Measurements from ENCODE around the gene CENPV. TPM values are rescaled to one million over a fixed set of nuclear protein-coding genes. Genes with fewer than 3 reads are reported as not detected.

The CENPV gene
- total and polyA plus RNA-seq, 2 donors (not counting 3 experiments of a cell fraction or from before 2014, with no cell fraction given), result 38.2 to 41.6 TPM

GRCh38 chr17:16304830-16305229, 48.4 kb downstream of the CENPV start:
- no peak overlapping the region for H3K4me3 ChIP-seq (replicated peaks in 1 of 3; ENCODE audit: insufficient read depth in 1 of 3, low read depth in 1 of 3, low read length in 3 of 3)
- FAIRE-seq, result peak; percentile 37
- no peak overlapping the region for H3K4me2 ChIP-seq (ENCODE audit: insufficient read depth, low read length)
- H3K9me1 ChIP-seq (replicated peaks; ENCODE audit: control insufficient read depth, extremely low read depth, insufficient read depth, low read length), result no peaks in the 10 kb centered on the region
- DNase-seq (ENCODE audit: low read depth, low spot score), result peak; percentile 40
- dilution Hi-C loops (cut with MboI; ENCODE audit: extremely low pct_ligation_motif_present, low sequenced_read_pairs), result no loop called here
- ChIA-PET POLR2A (no interaction called here), CTCF (interaction anchor here (0.8 to 4.4 kb wide), 23 partner anchors 8 to 285 kb away, joined by 3 to 23 read pairs (median 6); partner anchors contain the start of gene CENPV)
- H4K20me1 ChIP-seq (replicated peaks; ENCODE audit: control insufficient read depth, extremely low read depth, insufficient read depth, low read length), result no peaks in the 10 kb centered on the region
- H3K36me3 ChIP-seq (ENCODE audit: control insufficient read depth in 2 of 2, extremely low read depth in 1 of 2, insufficient read depth in 2 of 2, low read length in 2 of 2), result no peaks in the 10 kb centered on the region
- intact Hi-C loops (cut with micrococcal nuclease), result no loop called here
- H3K4me1 ChIP-seq (ENCODE audit: control insufficient read depth, extremely low read depth, insufficient read depth, low read length), result no peaks in the 10 kb centered on the region
- no peaks in the 10 kb centered on the region for H3K9me3 ChIP-seq (replicated peaks; ENCODE audit: control insufficient read depth, insufficient read depth, low read length)
- no TSS peak for BruUV-seq (replicated peaks)
- TF ChIP-seq CTCF (IDR thresholded peaks at IDR 0.05; ENCODE audit: extremely low read depth in 1 of 2, insufficient read depth in 1 of 2, low read depth in 1 of 2, low read length in 2 of 2) (peak; percentile 24 to 61), FOS (IDR thresholded peaks at IDR 0.05; ENCODE audit: borderline replicate concordance, insufficient read depth, low read length) (no peak)
- H3K9ac ChIP-seq (replicated peaks; ENCODE audit: extremely low read depth, insufficient read depth, low read length), result no peak overlapping the region
- no peak overlapping the region for H3K27ac ChIP-seq (ENCODE audit: insufficient read depth, low read depth, low read length)
- no peak overlapping the region for H2AFZ ChIP-seq (ENCODE audit: low read depth, low read length)
- H3K27me3 ChIP-seq (ENCODE audit: control insufficient read depth in 2 of 2, insufficient read depth in 2 of 2, low read length in 2 of 2), result no peaks in the 10 kb centered on the region
- no peaks in the 10 kb centered on the region for H3K79me2 ChIP-seq (ENCODE audit: control insufficient read depth, insufficient read depth, low read length)

GRCh38 chr17:16302856-16303255, 50.4 kb downstream of the CENPV start:
- H3K4me1 ChIP-seq (ENCODE audit: control insufficient read depth, extremely low read depth, insufficient read depth, low read length), result no peaks in the 10 kb centered on the region
- intact Hi-C loops (cut with micrococcal nuclease), result no loop called here
- H3K9ac ChIP-seq (replicated peaks; ENCODE audit: extremely low read depth, insufficient read depth, low read length), result no peak overlapping the region
- H3K79me2 ChIP-seq (ENCODE audit: control insufficient read depth, insufficient read depth, low read length), result no peaks in the 10 kb centered on the region
- ChIA-PET POLR2A (interaction anchor here (0.6 kb wide), 1 partner anchor 78 kb away, joined by 6 read pairs; the partner anchor contains the start of gene UBB), CTCF (interaction anchor here (0.7 to 3.6 kb wide), 4 partner anchors 17 to 125 kb away, joined by 3 to 23 read pairs (median 9); no protein-coding TSS in a partner anchor)
- H4K20me1 ChIP-seq (replicated peaks; ENCODE audit: control insufficient read depth, extremely low read depth, insufficient read depth, low read length), result no peaks in the 10 kb centered on the region
- no TSS peak for BruUV-seq (replicated peaks)
- no peak for FAIRE-seq
- H3K4me3 ChIP-seq (replicated peaks in 1 of 3; ENCODE audit: insufficient read depth in 1 of 3, low read depth in 1 of 3, low read length in 3 of 3), result no peak overlapping the region
- H3K9me1 ChIP-seq (replicated peaks; ENCODE audit: control insufficient read depth, extremely low read depth, insufficient read depth, low read length), result no peaks in the 10 kb centered on the region
- H3K4me2 ChIP-seq (ENCODE audit: insufficient read depth, low read length), result no peak overlapping the region
- H3K9me3 ChIP-seq (replicated peaks; ENCODE audit: control insufficient read depth, insufficient read depth, low read length), result no peaks in the 10 kb centered on the region
- TF ChIP-seq POLR2A (IDR thresholded peaks at IDR 0.05; ENCODE audit: low read depth, low read length) (no peak), FOS (IDR thresholded peaks at IDR 0.05; ENCODE audit: borderline replicate concordance, insufficient read depth, low read length) (no peak), MYC (IDR thresholded peaks at IDR 0.05; ENCODE audit: low read depth, low read length) (no peak), GATA2 (IDR thresholded peaks at IDR 0.05; ENCODE audit: insufficient read depth, insufficient read length, low read depth, low read length) (no peak), JUN (IDR thresholded peaks at IDR 0.05; ENCODE audit: borderline replicate concordance, insufficient read depth, insufficient read length, low read depth) (no peak), EZH2 (IDR thresholded peaks at IDR 0.05; ENCODE audit: borderline replicate concordance, low read depth, low read length, severe bottlenecking) (no peak), CTCF (IDR thresholded peaks at IDR 0.05; ENCODE audit: extremely low read depth in 1 of 2, insufficient read depth in 1 of 2, low read depth in 1 of 2, low read length in 2 of 2) (no peak), MAX (IDR thresholded peaks at IDR 0.05; ENCODE audit: insufficient read depth, insufficient read length) (no peak)
- dilution Hi-C loops (cut with MboI; ENCODE audit: extremely low pct_ligation_motif_present, low sequenced_read_pairs), result no loop called here
- H2AFZ ChIP-seq (ENCODE audit: low read depth, low read length), result no peak overlapping the region
- DNase-seq (ENCODE audit: low read depth, low spot score), result no peak
- H3K36me3 ChIP-seq (ENCODE audit: control insufficient read depth in 2 of 2, extremely low read depth in 1 of 2, insufficient read depth in 2 of 2, low read length in 2 of 2), result no peaks in the 10 kb centered on the region
- no peak overlapping the region for H3K27ac ChIP-seq (ENCODE audit: insufficient read depth, low read depth, low read length)
- H3K27me3 ChIP-seq (ENCODE audit: control insufficient read depth in 2 of 2, insufficient read depth in 2 of 2, low read length in 2 of 2), result no peaks in the 10 kb centered on the region
